ENCODE results near the gene ZNF775.
A peak's percentile ranks its signal among the peaks of the same experiment; 100 is the strongest.

ZNF775 gene

DNA sequence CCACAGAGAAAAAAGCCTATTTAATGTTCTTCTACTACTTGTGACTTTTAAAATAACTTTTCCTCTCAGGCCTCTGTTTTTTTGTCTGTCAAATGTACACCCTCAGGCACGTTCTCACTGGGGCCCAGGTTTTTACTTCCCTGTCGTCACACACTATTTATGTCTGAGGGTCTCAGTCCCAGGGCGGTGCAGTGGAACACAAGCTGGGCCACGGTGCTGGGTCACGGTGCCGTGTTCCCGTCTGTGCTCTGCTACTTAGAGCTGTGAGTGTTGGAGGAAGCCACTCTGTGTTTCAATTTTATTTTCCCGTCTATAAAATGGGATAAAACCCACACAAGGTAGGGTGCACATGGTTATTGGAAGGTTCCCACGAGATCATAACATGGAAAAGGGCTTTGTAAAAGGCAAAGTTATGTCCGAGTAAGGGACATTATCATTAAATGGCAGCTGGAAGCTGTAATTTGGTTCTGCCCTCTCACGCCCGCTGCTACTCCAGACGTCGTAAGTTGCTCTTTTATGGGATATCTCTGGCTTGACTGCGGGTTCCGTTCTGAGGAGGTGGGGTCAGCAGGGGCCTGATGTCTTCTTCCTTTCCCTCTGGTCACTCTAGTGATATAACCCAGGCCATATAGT lies 25.2 kb downstream of the ZNF775 start:
- no peak overlapping the region for H3K23ac ChIP-seq (ENCODE audit: low read length in 2 of 2)
- peak overlapping the region; percentile 95 for H4K8ac ChIP-seq (ENCODE audit: low read length)
- peak overlapping the region; percentile 64 for H3K4me2 ChIP-seq (ENCODE audit: low read length, poor library complexity, severe bottlenecking)
- peak overlapping the region; percentile 71 to 84 for H3K18ac ChIP-seq (ENCODE audit: low read depth in 1 of 2, low read length in 2 of 2)
- H3K4me1 ChIP-seq (ENCODE audit: control insufficient read depth, insufficient read depth, low read depth, low read length), result peaks cover 43% of the 10 kb centered on the region
- H2BK120ac ChIP-seq (ENCODE audit: low read depth, low read length), result peak overlapping the region; percentile 91
- H4K91ac ChIP-seq (ENCODE audit: low read length), result peak overlapping the region; percentile 47
- H3K4me3 ChIP-seq (ENCODE audit: insufficient read depth in 1 of 2, low read depth in 1 of 2, low read length in 2 of 2), result peak overlapping the region; percentile 68 to 87
- WGBS, result 42% methylated on average over 16 of the region's 16 CpGs
- H2AK5ac ChIP-seq (ENCODE audit: low read length, severe bottlenecking), result no peak overlapping the region
- peak overlapping the region; percentile 46 to 71 for H3K4ac ChIP-seq (ENCODE audit: low read depth in 1 of 2, low read length in 2 of 2)
- no peaks in the 10 kb centered on the region for H3K79me1 ChIP-seq (replicated peaks; ENCODE audit: low read length, poor library complexity, severe bottlenecking)
- H3K27ac ChIP-seq (ENCODE audit: low read length, poor library complexity, severe bottlenecking), result no peak overlapping the region
- H2BK5ac ChIP-seq (ENCODE audit: low read depth, low read length, poor library complexity, severe bottlenecking), result no peak overlapping the region
- H2AFZ ChIP-seq (ENCODE audit: low read depth, low read length), result peak overlapping the region; percentile 60
- no peak for DNase-seq
- H2BK15ac ChIP-seq (ENCODE audit: low read depth, poor library complexity, severe bottlenecking), result peak overlapping the region; percentile 93
- peak overlapping the region; percentile 44 to 81 for H2BK12ac ChIP-seq (ENCODE audit: low read length in 2 of 2)
- peaks cover 0 to 10% of the 10 kb centered on the region in 2 experiments for H3K36me3 ChIP-seq (ENCODE audit: control insufficient read depth in 1 of 2, insufficient read depth in 2 of 2, low read depth in 1 of 2, low read length in 2 of 2)
- no peak overlapping the region for H3K14ac ChIP-seq (ENCODE audit: low read length in 2 of 2)
- H3K9me3 ChIP-seq (ENCODE audit: control insufficient read depth, low read length), result no peaks in the 10 kb centered on the region
- H3K9ac ChIP-seq (ENCODE audit: low read length), result peak overlapping the region; percentile 94
- no peaks in the 10 kb centered on the region for H3K27me3 ChIP-seq (ENCODE audit: control insufficient read depth in 1 of 2, insufficient read depth in 1 of 2, low read length in 2 of 2)

DNA sequence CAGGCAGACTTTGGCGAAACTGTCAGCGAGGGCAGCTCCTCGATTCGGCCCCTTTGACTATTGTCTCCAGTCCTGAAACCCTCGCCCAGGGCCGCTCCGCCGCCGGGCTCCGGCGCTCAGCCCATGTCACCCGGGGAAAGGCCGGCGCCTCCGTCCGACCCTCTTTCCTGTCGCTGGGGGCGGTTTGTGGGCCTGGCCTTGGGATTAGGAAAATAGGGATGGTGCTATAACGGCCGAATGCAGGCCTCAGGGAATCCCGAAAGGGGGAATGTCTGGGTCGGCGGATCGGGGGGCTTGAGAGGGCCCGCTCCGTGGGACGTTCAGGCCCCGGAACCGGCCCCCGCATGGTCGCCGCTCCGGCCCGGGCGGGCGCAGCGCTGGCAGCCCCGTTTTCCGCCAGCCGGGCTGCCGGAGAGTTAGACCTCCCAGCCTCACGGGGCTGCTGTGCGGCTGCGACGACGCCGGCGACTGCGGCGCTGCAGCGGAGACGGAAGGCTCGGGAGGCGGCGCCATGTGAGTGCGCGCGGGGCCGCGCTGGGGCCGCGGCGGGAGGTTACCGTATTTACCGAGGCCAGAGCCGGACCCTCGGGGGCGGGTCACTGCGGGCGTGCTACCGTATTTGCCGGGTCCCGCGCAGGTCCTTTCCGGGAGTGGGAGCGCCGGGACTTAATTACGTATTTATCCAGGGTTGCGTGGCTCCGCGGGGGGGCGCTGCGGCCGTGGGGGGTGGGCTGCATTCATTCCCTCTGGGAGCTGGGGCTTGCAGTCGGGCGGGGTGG lies 25.9 kb downstream of the ZNF775 start:
- H3K14ac ChIP-seq (ENCODE audit: low read length in 2 of 2), result peak overlapping the region in 1 of 2 experiments; percentile 6
- H2BK12ac ChIP-seq (ENCODE audit: low read length in 2 of 2), result peak overlapping the region in 1 of 2 experiments; percentile 25
- peak overlapping the region; percentile 94 for H3K9ac ChIP-seq (ENCODE audit: low read length)
- DNase-seq, result peak; percentile 92
- H3K4me3 ChIP-seq (ENCODE audit: insufficient read depth in 1 of 2, low read depth in 1 of 2, low read length in 2 of 2), result peak overlapping the region; percentile 68 to 87
- H4K8ac ChIP-seq (ENCODE audit: low read length), result peak overlapping the region; percentile 95
- peak overlapping the region; percentile 91 for H2BK120ac ChIP-seq (ENCODE audit: low read depth, low read length)
- H3K27ac ChIP-seq (ENCODE audit: low read length, poor library complexity, severe bottlenecking), result no peak overlapping the region
- no peak overlapping the region for H2AK5ac ChIP-seq (ENCODE audit: low read length, severe bottlenecking)
- H2AFZ ChIP-seq (ENCODE audit: low read depth, low read length), result peak overlapping the region; percentile 60
- H2BK15ac ChIP-seq (ENCODE audit: low read depth, poor library complexity, severe bottlenecking), result peak overlapping the region; percentile 93
- H2BK5ac ChIP-seq (ENCODE audit: low read depth, low read length, poor library complexity, severe bottlenecking), result no peak overlapping the region
- peak overlapping the region; percentile 47 for H4K91ac ChIP-seq (ENCODE audit: low read length)
- H3K36me3 ChIP-seq (ENCODE audit: control insufficient read depth in 1 of 2, insufficient read depth in 2 of 2, low read depth in 1 of 2, low read length in 2 of 2), result peaks cover 0 to 13% of the 10 kb centered on the region in 2 experiments
- H3K23ac ChIP-seq (ENCODE audit: low read length in 2 of 2), result peak overlapping the region in 1 of 2 experiments; percentile 94
- H3K4me1 ChIP-seq (ENCODE audit: control insufficient read depth, insufficient read depth, low read depth, low read length), result peaks cover 38% of the 10 kb centered on the region
- H3K4me2 ChIP-seq (ENCODE audit: low read length, poor library complexity, severe bottlenecking), result peak overlapping the region; percentile 64
- H3K79me1 ChIP-seq (replicated peaks; ENCODE audit: low read length, poor library complexity, severe bottlenecking), result no peaks in the 10 kb centered on the region
- H3K9me3 ChIP-seq (ENCODE audit: control insufficient read depth, low read length), result no peaks in the 10 kb centered on the region
- peak overlapping the region; percentile 71 to 84 for H3K18ac ChIP-seq (ENCODE audit: low read depth in 1 of 2, low read length in 2 of 2)
- peak overlapping the region; percentile 46 to 71 for H3K4ac ChIP-seq (ENCODE audit: low read depth in 1 of 2, low read length in 2 of 2)
- H3K27me3 ChIP-seq (ENCODE audit: control insufficient read depth in 1 of 2, insufficient read depth in 1 of 2, low read length in 2 of 2), result no peaks in the 10 kb centered on the region
- 1% methylated on average over 82 of the region's 86 CpGs for WGBS

DNA sequence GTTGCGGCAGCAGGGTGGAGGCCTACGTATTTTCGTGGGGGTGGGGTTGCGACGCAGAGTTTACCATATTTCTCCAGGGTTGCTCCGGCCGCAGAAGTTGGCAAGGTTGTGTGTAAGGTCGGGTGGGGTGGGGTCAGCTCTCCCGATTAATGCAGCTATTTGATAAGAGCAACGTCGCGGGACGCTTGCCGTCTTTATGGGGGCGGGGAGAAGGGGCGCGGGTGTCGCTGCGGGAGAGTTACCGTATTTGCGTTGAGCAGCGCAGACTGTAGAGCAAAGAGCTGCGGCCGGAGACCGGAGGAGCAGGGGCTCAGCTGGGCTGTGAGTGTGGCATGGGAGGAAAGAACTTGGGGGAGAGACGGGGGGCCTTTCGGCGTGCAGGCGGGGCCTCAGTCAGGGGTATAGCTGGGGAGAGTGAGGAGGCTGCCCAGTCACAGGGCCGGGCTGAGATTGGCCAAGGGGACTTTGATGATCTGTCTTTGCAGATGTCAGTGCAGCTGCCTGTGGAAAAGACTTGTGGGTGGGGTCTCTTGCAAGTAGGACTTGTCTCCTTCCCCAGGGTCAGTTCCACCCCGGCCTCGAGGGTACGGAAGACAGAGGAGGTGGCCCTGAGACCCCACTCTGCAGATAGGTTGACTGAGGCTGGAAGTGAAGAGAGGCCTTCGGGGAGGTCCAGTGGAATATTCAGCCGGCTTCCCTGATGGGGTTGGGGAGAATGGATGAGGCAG lies 26.6 kb downstream of the ZNF775 start:
- peak overlapping the region; percentile 2 for H2BK120ac ChIP-seq (ENCODE audit: low read depth, low read length)
- H3K14ac ChIP-seq (ENCODE audit: low read length in 2 of 2), result peak overlapping the region in 1 of 2 experiments; percentile 57
- peak overlapping the region; percentile 94 for H3K9ac ChIP-seq (ENCODE audit: low read length)
- peak overlapping the region in 1 of 2 experiments; percentile 6 for H2BK12ac ChIP-seq (ENCODE audit: low read length in 2 of 2)
- H4K91ac ChIP-seq (ENCODE audit: low read length), result peak overlapping the region; percentile 43
- H3K36me3 ChIP-seq (ENCODE audit: control insufficient read depth in 1 of 2, insufficient read depth in 2 of 2, low read depth in 1 of 2, low read length in 2 of 2), result peaks cover 0 to 13% of the 10 kb centered on the region in 2 experiments
- H3K9me3 ChIP-seq (ENCODE audit: control insufficient read depth, low read length), result no peaks in the 10 kb centered on the region
- H4K8ac ChIP-seq (ENCODE audit: low read length), result peak overlapping the region; percentile 63
- H3K23ac ChIP-seq (ENCODE audit: low read length in 2 of 2), result no peak overlapping the region
- no peaks in the 10 kb centered on the region for H3K79me1 ChIP-seq (replicated peaks; ENCODE audit: low read length, poor library complexity, severe bottlenecking)
- H3K27ac ChIP-seq (ENCODE audit: low read length, poor library complexity, severe bottlenecking), result peak overlapping the region; percentile 56
- peak overlapping the region; percentile 69 to 80 for H3K4ac ChIP-seq (ENCODE audit: low read depth in 1 of 2, low read length in 2 of 2)
- H3K4me1 ChIP-seq (ENCODE audit: control insufficient read depth, insufficient read depth, low read depth, low read length), result peaks cover 41% of the 10 kb centered on the region
- H3K18ac ChIP-seq (ENCODE audit: low read depth in 1 of 2, low read length in 2 of 2), result peak overlapping the region in 1 of 2 experiments; percentile 61
- no peaks in the 10 kb centered on the region for H3K27me3 ChIP-seq (ENCODE audit: control insufficient read depth in 1 of 2, insufficient read depth in 1 of 2, low read length in 2 of 2)
- H2AK5ac ChIP-seq (ENCODE audit: low read length, severe bottlenecking), result peak overlapping the region; percentile 18
- H2AFZ ChIP-seq (ENCODE audit: low read depth, low read length), result peak overlapping the region; percentile 29
- H3K4me3 ChIP-seq (ENCODE audit: insufficient read depth in 1 of 2, low read depth in 1 of 2, low read length in 2 of 2), result peak overlapping the region; percentile 68 to 87
- H2BK15ac ChIP-seq (ENCODE audit: low read depth, poor library complexity, severe bottlenecking), result peak overlapping the region; percentile 6
- 12% methylated on average over 35 of the region's 35 CpGs for WGBS
- peak; percentile 69 for DNase-seq
- H2BK5ac ChIP-seq (ENCODE audit: low read depth, low read length, poor library complexity, severe bottlenecking), result no peak overlapping the region
- H3K4me2 ChIP-seq (ENCODE audit: low read length, poor library complexity, severe bottlenecking), result peak overlapping the region; percentile 64

Measured in mesenchymal stem cell (in vitro differentiated cells and primary cell).